T-helper 2 cell treated with Interferon-gamma antibody and Interleukin-4, amounts not matched to agents 5 μg/mL and 100 μg/mL, for 36 hours (primary cell): ENCODE data around the gene SVBP.

Source experiments
- DNase-seq: peaks from one replicate; pipeline ENCODE4 v3.0.0; 2021; ENCODE audit warnings: low spot score
- H3K27ac Mint-ChIP-seq: one replicate; pipeline ENCODE4 v1.8.0; 2021; ENCODE audit warnings: mild to moderate bottlenecking, mixed read lengths
- H3K27me3 Mint-ChIP-seq: one replicate; pipeline ENCODE4 v1.8.0; 2021; ENCODE audit warnings: low read depth, mixed read lengths
- H3K36me3 Mint-ChIP-seq: one replicate; pipeline ENCODE4 v1.8.0; 2021; ENCODE audit warnings: low read depth, mixed read lengths
- H3K4me1 Mint-ChIP-seq: one replicate; pipeline ENCODE4 v1.8.0; 2021; ENCODE audit warnings: low read depth, mixed read lengths
- H3K4me3 Mint-ChIP-seq: one replicate; pipeline ENCODE4 v1.8.0; 2022; ENCODE audit warnings: mild to moderate bottlenecking, moderate library complexity, mixed read lengths
- H3K9me3 Mint-ChIP-seq: one replicate; pipeline ENCODE4 v1.8.0; 2021; ENCODE audit warnings: mixed read lengths

Gene SVBP

GRCh38 chr1:42776502-42776901 lies 40.7 kb downstream of the SVBP start:
- H3K27me3 Mint-ChIP-seq, result no peaks in the 10 kb centered on the region
- H3K4me3 Mint-ChIP-seq, result no peak overlapping the region
- H3K9me3 Mint-ChIP-seq, result no peaks in the 10 kb centered on the region
- H3K27ac Mint-ChIP-seq, result no peak overlapping the region
- DNase-seq, result no peak
- H3K4me1 Mint-ChIP-seq, result peaks cover 38% of the 10 kb centered on the region
- H3K36me3 Mint-ChIP-seq, result peaks cover 55% of the 10 kb centered on the region

GRCh38 chr1:42774928-42775526 lies 42.2 kb downstream of the SVBP start:
- Mint-ChIP-seq H3K27ac (no peak overlapping the region), H3K4me1 (peaks cover 35% of the 10 kb centered on the region), H3K4me3 (no peak overlapping the region), H3K9me3 (no peaks in the 10 kb centered on the region), H3K27me3 (no peaks in the 10 kb centered on the region), H3K36me3 (peaks cover 53% of the 10 kb centered on the region)
- DNase-seq, result no peak

GRCh38 chr1:42773420-42773819 lies 43.8 kb downstream of the SVBP start:
- no peak for DNase-seq
- Mint-ChIP-seq H3K4me3 (no peak overlapping the region), H3K9me3 (no peaks in the 10 kb centered on the region), H3K27ac (peak overlapping the region; percentile 29), H3K4me1 (peaks cover 28% of the 10 kb centered on the region), H3K36me3 (peaks cover 51% of the 10 kb centered on the region), H3K27me3 (no peaks in the 10 kb centered on the region)

GRCh38 chr1:42769811-42770210 lies 47.4 kb downstream of the SVBP start:
- H3K4me1 Mint-ChIP-seq, result peaks cover 24% of the 10 kb centered on the region
- no peak for DNase-seq
- no peak overlapping the region for H3K27ac Mint-ChIP-seq
- H3K4me3 Mint-ChIP-seq, result no peak overlapping the region
- peaks cover 27% of the 10 kb centered on the region for H3K36me3 Mint-ChIP-seq
- H3K27me3 Mint-ChIP-seq, result no peaks in the 10 kb centered on the region
- no peaks in the 10 kb centered on the region for H3K9me3 Mint-ChIP-seq

GRCh38 chr1:42768172-42768571 lies 49.0 kb downstream of the SVBP start:
- no peaks in the 10 kb centered on the region for H3K27me3 Mint-ChIP-seq
- H3K36me3 Mint-ChIP-seq, result peaks cover 19% of the 10 kb centered on the region
- H3K9me3 Mint-ChIP-seq, result no peaks in the 10 kb centered on the region
- DNase-seq, result no peak
- peaks cover 23% of the 10 kb centered on the region for H3K4me1 Mint-ChIP-seq
- no peak overlapping the region for H3K4me3 Mint-ChIP-seq
- no peak overlapping the region for H3K27ac Mint-ChIP-seq

GRCh38 chr1:42767510-42768000 lies 49.6 kb downstream of the SVBP start:
- Mint-ChIP-seq H3K36me3 (peaks cover 16% of the 10 kb centered on the region), H3K27ac (peak overlapping the region; percentile 89), H3K4me3 (no peak overlapping the region), H3K4me1 (peaks cover 18% of the 10 kb centered on the region), H3K9me3 (no peaks in the 10 kb centered on the region), H3K27me3 (no peaks in the 10 kb centered on the region)
- DNase-seq, result no peak

- H3K27ac Mint-ChIP-seq, result peak within 1 kb of the TSS; percentile 89
Measured at GRCh38 chr1:42766741-42767509, 50.3 kb downstream of the SVBP start, which contains the start of the genes C1orf50 and P3H1. Gene C1orf50, plus strand, starts transcription at chr1:42767249. Its CDS starts 63 bp downstream, at chr1:42767312. Gene P3H1, minus strand, starts transcription at chr1:42767028. Its CDS starts 57 bp downstream, at chr1:42766971.

GRCh38 chr1:42765832-42766740 lies 51.1 kb downstream of the SVBP start:
- H3K9me3 Mint-ChIP-seq, result no peaks in the 10 kb centered on the region
- no peak overlapping the region for H3K27ac Mint-ChIP-seq
- peaks cover 12% of the 10 kb centered on the region for H3K36me3 Mint-ChIP-seq
- DNase-seq, result peak; percentile 54
- H3K4me3 Mint-ChIP-seq, result no peak overlapping the region
- H3K4me1 Mint-ChIP-seq, result peaks cover 14% of the 10 kb centered on the region
- no peaks in the 10 kb centered on the region for H3K27me3 Mint-ChIP-seq

More at GRCh38 chr1:42766741-42767509, 50.3 kb downstream of the SVBP start, which contains the start of the genes C1orf50 and P3H1:
- H3K36me3 Mint-ChIP-seq, result peaks cover 12% of the 10 kb centered on the region
- H3K4me3 Mint-ChIP-seq, result no peak within 1 kb of the TSS
- no peaks in the 10 kb centered on the region for H3K9me3 Mint-ChIP-seq
- peak; percentile 100 for DNase-seq
- no peaks in the 10 kb centered on the region for H3K27me3 Mint-ChIP-seq
- H3K4me1 Mint-ChIP-seq, result peaks cover 15% of the 10 kb centered on the region

- DNase-seq, result no peak
- Mint-ChIP-seq H3K27ac (no peak overlapping the region), H3K36me3 (peaks cover 8% of the 10 kb centered on the region), H3K9me3 (no peaks in the 10 kb centered on the region), H3K4me3 (no peak overlapping the region), H3K4me1 (peaks cover 9% of the 10 kb centered on the region), H3K27me3 (no peaks in the 10 kb centered on the region)
Measured at GRCh38 chr1:42765269-42765668, 51.9 kb downstream of the SVBP start.

- Mint-ChIP-seq H3K27me3 (no peaks in the 10 kb centered on the region), H3K9me3 (no peaks in the 10 kb centered on the region), H3K4me3 (no peak overlapping the region), H3K36me3 (peaks cover 9% of the 10 kb centered on the region), H3K27ac (no peak overlapping the region), H3K4me1 (no peaks in the 10 kb centered on the region)
- no peak for DNase-seq
Measured at GRCh38 chr1:42762269-42762668, 54.9 kb downstream of the SVBP start.

- Mint-ChIP-seq H3K36me3 (peaks cover 13% of the 10 kb centered on the region), H3K27me3 (no peaks in the 10 kb centered on the region), H3K27ac (no peak overlapping the region), H3K9me3 (no peaks in the 10 kb centered on the region), H3K4me3 (no peak overlapping the region), H3K4me1 (no peaks in the 10 kb centered on the region)
- DNase-seq, result no peak
Measured at GRCh38 chr1:42761567-42761966, 55.6 kb downstream of the SVBP start.

- H3K27me3 Mint-ChIP-seq, result no peaks in the 10 kb centered on the region
- H3K4me1 Mint-ChIP-seq, result no peaks in the 10 kb centered on the region
- peaks cover 28% of the 10 kb centered on the region for H3K36me3 Mint-ChIP-seq
- H3K4me3 Mint-ChIP-seq, result no peak overlapping the region
- no peaks in the 10 kb centered on the region for H3K9me3 Mint-ChIP-seq
- no peak overlapping the region for H3K27ac Mint-ChIP-seq
- no peak for DNase-seq
Measured at GRCh38 chr1:42759114-42759513, 58.1 kb downstream of the SVBP start.

GRCh38 chr1:42758641-42759040 lies 58.6 kb downstream of the SVBP start:
- no peaks in the 10 kb centered on the region for H3K27me3 Mint-ChIP-seq
- H3K4me3 Mint-ChIP-seq, result no peak overlapping the region
- no peaks in the 10 kb centered on the region for H3K9me3 Mint-ChIP-seq
- no peak for DNase-seq
- H3K4me1 Mint-ChIP-seq, result no peaks in the 10 kb centered on the region
- no peak overlapping the region for H3K27ac Mint-ChIP-seq
- peaks cover 32% of the 10 kb centered on the region for H3K36me3 Mint-ChIP-seq
